Fibroblast of lung (primary cell): ENCODE measurements around the gene TNIK.

Experiments used
- EZH2 ChIP-seq: IDR thresholded peaks from 2 replicates; pipeline ENCODE4 v1.5.1; 2012; ENCODE audit warnings: low read length, control low read depth, mild to moderate bottlenecking; ENCODE audit errors: missing control alignments
- TF ChIP-seq, protein P1 (sequence below), 2 donors: IDR thresholded peaks in 1 of 2; conservative IDR thresholded peaks in 1 of 2; 1 replicate in 1 of 2; 2 replicates in 1 of 2; pipeline ENCODE4 v1.5.1; 2011 to 2012; ENCODE audit warnings: low read length in 2 of 2, control low read depth in 1 of 2, inconsistent platforms in 1 of 2, low read depth in 1 of 2, mild to moderate bottlenecking in 1 of 2

DNA sequence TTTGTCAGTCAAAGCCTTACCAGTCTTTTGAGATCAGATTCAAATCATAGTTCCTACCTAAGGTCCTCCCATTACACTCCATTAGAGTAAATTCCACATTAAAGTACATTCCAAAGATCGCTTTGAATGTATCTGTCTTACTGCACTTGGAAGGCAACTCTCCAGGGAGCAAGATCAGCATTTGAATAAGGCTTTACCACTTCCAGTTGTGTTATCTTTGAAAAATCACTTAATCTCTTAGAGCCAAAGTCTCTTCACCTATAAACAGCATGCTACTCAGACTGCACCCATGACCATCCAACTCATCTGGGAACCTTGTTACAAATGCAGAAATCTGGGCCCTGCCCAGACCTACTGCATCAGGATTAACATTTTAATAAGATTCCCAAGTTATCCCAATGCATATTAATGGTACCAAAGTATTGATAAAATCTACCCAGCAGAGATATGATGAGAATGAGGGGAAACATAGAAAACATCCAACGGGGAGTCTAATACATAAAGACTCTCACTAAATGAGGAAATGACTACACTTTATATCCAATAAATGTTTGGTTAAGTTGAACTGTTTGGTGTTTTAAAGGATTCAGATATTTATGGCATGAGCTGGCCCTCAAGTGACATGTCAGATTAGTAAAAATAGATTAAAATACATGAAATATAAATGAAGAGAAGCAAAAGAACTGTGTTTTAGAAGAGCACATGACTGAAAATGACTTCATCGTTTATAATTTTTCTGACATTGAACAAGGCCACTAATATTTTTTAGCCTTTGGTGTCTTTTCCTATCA, 75.9 kb downstream of the TNIK start:
- TF ChIP-seq, protein P1, sequence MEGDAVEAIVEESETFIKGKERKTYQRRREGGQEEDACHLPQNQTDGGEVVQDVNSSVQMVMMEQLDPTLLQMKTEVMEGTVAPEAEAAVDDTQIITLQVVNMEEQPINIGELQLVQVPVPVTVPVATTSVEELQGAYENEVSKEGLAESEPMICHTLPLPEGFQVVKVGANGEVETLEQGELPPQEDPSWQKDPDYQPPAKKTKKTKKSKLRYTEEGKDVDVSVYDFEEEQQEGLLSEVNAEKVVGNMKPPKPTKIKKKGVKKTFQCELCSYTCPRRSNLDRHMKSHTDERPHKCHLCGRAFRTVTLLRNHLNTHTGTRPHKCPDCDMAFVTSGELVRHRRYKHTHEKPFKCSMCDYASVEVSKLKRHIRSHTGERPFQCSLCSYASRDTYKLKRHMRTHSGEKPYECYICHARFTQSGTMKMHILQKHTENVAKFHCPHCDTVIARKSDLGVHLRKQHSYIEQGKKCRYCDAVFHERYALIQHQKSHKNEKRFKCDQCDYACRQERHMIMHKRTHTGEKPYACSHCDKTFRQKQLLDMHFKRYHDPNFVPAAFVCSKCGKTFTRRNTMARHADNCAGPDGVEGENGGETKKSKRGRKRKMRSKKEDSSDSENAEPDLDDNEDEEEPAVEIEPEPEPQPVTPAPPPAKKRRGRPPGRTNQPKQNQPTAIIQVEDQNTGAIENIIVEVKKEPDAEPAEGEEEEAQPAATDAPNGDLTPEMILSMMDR (conservative IDR thresholded peaks at IDR 0.05 in 1 of 2, IDR thresholded peaks at IDR 0.05 in 1 of 2; ENCODE audit: low read depth in 1 of 2, low read length in 2 of 2): no peak
- no peak for TF ChIP-seq EZH2
